Activated T-cell treated with anti-CD3 and anti-CD28 coated beads, Interleukin-2, amount 50 U/mL, for 72 hours (primary cell): ENCODE results near the gene KBTBD2. TPM values are rescaled to one million over a fixed set of nuclear protein-coding genes. Genes with fewer than 3 reads are reported as not detected.

ENCODE experiments used
- total RNA-seq, 2 donors: library from RNA; stranded (reverse); gene quantifications; one replicate each; pipeline ENCODE4 v1.2.3, GENCODE V29; 2022

Gene KBTBD2
- total RNA-seq, 2 donors from 2014 or later = 30.1 to 35.9 TPM

Other genes with a start within 250 kb of the KBTBD2 start
- gene FKBP9, start 65.7 kb upstream of the KBTBD2 start, total RNA-seq = 1 to 10 TPM in 1 of 2 donors, under 1 TPM in 1; 0.84 to 1.7 TPM
- gene NT5C3A, start 171.0 kb upstream of the KBTBD2 start, total RNA-seq = 10 to 100 TPM; 45.7 to 51.0 TPM
- 10 to 100 TPM; 20.8 to 32.2 TPM for gene RP9, start 217.6 kb upstream of the KBTBD2 start, total RNA-seq
- gene BBS9, start 237.8 kb upstream of the KBTBD2 start, total RNA-seq = 10 to 100 TPM; 10.8 to 13.5 TPM